Measurements from ENCODE around the gene RAPGEF5.

DNA sequence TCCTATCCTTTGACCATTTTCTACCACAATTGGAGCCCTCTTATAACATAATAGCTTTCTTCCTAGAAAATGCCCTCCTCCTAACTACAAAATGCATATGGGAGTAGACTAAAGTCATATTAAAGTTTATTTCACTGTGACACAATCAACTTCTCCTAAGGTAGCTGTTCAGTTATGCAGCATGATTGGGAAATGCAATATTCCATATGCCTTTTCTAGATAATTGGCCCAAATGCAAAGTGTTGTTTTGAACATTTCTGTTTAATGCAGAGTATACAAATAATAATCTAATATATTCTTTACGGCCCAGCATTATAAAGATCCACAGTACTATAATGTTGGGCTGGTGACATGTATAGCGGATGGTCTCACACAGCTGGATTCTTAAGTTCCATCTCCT, 205.1 kb downstream of the RAPGEF5 start:
- TF ChIP-seq POLR2A (IDR thresholded peaks at IDR 0.05; ENCODE audit: low read depth, low read length) (no peak), POLR2AphosphoS5 (IDR thresholded peaks at IDR 0.05; ENCODE audit: low read length) (no peak)

Measured in GM12878 (cell line).